Neural cell (in vitro differentiated cells): ENCODE results near the gene SIGLEC1. TPM values are rescaled to one million over a fixed set of nuclear protein-coding genes. Genes with fewer than 3 reads are reported as not detected.

Experiments
- H2AFZ ChIP-seq: fragments of 200-600, 300-800 bp; sonication (generic), shearing (Covaris generic); 2 replicates; pipeline ENCODE4 v1.6.0; 2014; ENCODE audit warnings: low read depth, mild to moderate bottlenecking, antibody characterized with exemption, low read length, moderate library complexity
- H3F3A ChIP-seq: fragments of 200-600 bp; shearing (Covaris generic); 2 replicates; pipeline ENCODE4 v1.6.1; 2016; ENCODE audit warnings: mild to moderate bottlenecking, moderate library complexity, mixed read lengths, antibody characterized with exemption, low read length; ENCODE audit not compliant: insufficient read depth, poor library complexity, severe bottlenecking
- H3K27ac ChIP-seq: fragments of 200-600, 300-800 bp; sonication (generic), shearing (Covaris generic); 2 replicates; pipeline ENCODE4 v1.5.1; 2014; ENCODE audit warnings: mild to moderate bottlenecking, low read length, moderate library complexity
- H3K27me3 ChIP-seq: fragments of 300-800, 200-600 bp; sonication (generic), shearing (Covaris generic); 2 replicates; pipeline ENCODE4 v1.6.0; 2014; ENCODE audit warnings: mild to moderate bottlenecking, low read depth, low read length, moderate library complexity; ENCODE audit not compliant: insufficient read depth
- H3K36me3 ChIP-seq: fragments of 300-800, 200-600 bp; sonication (generic), shearing (Covaris generic); 2 replicates; pipeline ENCODE4 v1.5.1; 2014; ENCODE audit warnings: mild to moderate bottlenecking, antibody characterized with exemption, low read length, moderate library complexity; ENCODE audit not compliant: insufficient read depth
- H3K4me2 ChIP-seq: fragments of 300-800, 200-600 bp; sonication (generic), shearing (Covaris generic); 2 replicates; pipeline ENCODE4 v1.6.0; 2014; ENCODE audit warnings: mild to moderate bottlenecking, low read length
- H3K4me3 ChIP-seq: fragments of 300-800, 200-600 bp; sonication (generic), shearing (Covaris generic); 2 replicates; pipeline ENCODE4 v1.5.1; 2014; ENCODE audit warnings: mild to moderate bottlenecking, low read length, moderate library complexity
- H3K79me2 ChIP-seq: fragments of 200-600 bp; shearing (Covaris generic); replicated peaks from 2 replicates; pipeline ENCODE4 v1.6.0; 2014; ENCODE audit warnings: mild to moderate bottlenecking, low read length, moderate library complexity; ENCODE audit not compliant: insufficient read depth
- H3K9ac ChIP-seq: fragments of 300-800, 200-600 bp; sonication (generic), shearing (Covaris generic); 2 replicates; pipeline ENCODE4 v1.6.1; 2016; ENCODE audit warnings: mild to moderate bottlenecking, low read length, mixed read lengths
- H3K9me2 ChIP-seq: fragments of 200-600 bp; shearing (Covaris generic); 2 replicates; pipeline ENCODE4 v1.6.1; 2016; ENCODE audit warnings: mild to moderate bottlenecking, low read length, mixed read lengths; ENCODE audit not compliant: insufficient read depth
- H3K9me3 ChIP-seq: fragments of 200-600, 300-800 bp; sonication (generic), shearing (Covaris generic); 2 replicates; pipeline ENCODE4 v1.6.1; 2016; ENCODE audit warnings: mild to moderate bottlenecking, mixed run types, low read length, moderate library complexity, mixed read lengths
- H4K20me1 ChIP-seq: fragments of 200-600 bp; shearing (Covaris generic); 2 replicates; pipeline ENCODE4 v1.6.1; 2016; ENCODE audit warnings: mild to moderate bottlenecking, mixed run types; ENCODE audit not compliant: insufficient read depth
- CTCF ChIP-seq: fragments of 450-650 bp; IDR thresholded peaks from 2 replicates; pipeline ENCODE4 v1.5.1; 2014; ENCODE audit warnings: antibody characterized with exemption, mild to moderate bottlenecking, moderate library complexity; ENCODE audit not compliant: poor library complexity, severe bottlenecking
- EP300 ChIP-seq: fragments of 450-650 bp; conservative IDR thresholded peaks from 2 replicates; pipeline ENCODE4 v1.6.1; 2014; ENCODE audit warnings: antibody characterized with exemption, mild to moderate bottlenecking, moderate library complexity; ENCODE audit not compliant: poor library complexity, severe bottlenecking
- EZH2 ChIP-seq: fragments of 200-600, 300-800 bp; shearing (Covaris generic), sonication (generic); IDR thresholded peaks from 2 replicates; pipeline ENCODE4 v1.6.1; 2014; ENCODE audit warnings: antibody characterized with exemption, low read length, borderline replicate concordance, mild to moderate bottlenecking; ENCODE audit not compliant: insufficient read depth, poor library complexity, severe bottlenecking
- MXI1 ChIP-seq: fragments of 450-650 bp; conservative IDR thresholded peaks from 2 replicates; pipeline ENCODE4 v1.6.1; 2014; ENCODE audit warnings: antibody characterized with exemption, mild to moderate bottlenecking; ENCODE audit not compliant: poor library complexity, severe bottlenecking
- POLR2AphosphoS5 ChIP-seq: IDR thresholded peaks from 2 replicates; pipeline ENCODE4 v1.6.1; 2012
- RAD21 ChIP-seq: fragments of 450-650 bp; conservative IDR thresholded peaks from 2 replicates; pipeline ENCODE4 v1.6.1; 2014; ENCODE audit warnings: antibody characterized with exemption, mild to moderate bottlenecking, moderate library complexity
- SMC3 ChIP-seq: fragments of 450-650 bp; conservative IDR thresholded peaks from 2 replicates; pipeline ENCODE4 v1.6.1; 2014; ENCODE audit warnings: antibody characterized with exemption, mild to moderate bottlenecking, moderate library complexity; ENCODE audit not compliant: poor library complexity
- TAF1 ChIP-seq: IDR thresholded peaks from 2 replicates; pipeline ENCODE4 v1.6.1; 2012; ENCODE audit warnings: low read depth
- polyA plus RNA-seq: library from polyadenylated mRNA; depleted of rRNA; stranded (reverse); fragments of >200 nt; gene quantifications from 2 replicates; pipeline ENCODE4 v1.2.3, GENCODE V29; 2014
- TF ChIP-seq, protein P1 (sequence below): IDR thresholded peaks from 2 replicates; pipeline ENCODE4 v1.6.1; 2012; ENCODE audit warnings: borderline replicate concordance

Gene SIGLEC1
- polyA plus RNA-seq, 1 donor from 2014 or later = 0.12 TPM

- TF ChIP-seq RAD21 (no peak), SMC3 (no peak), POLR2AphosphoS5 (no peak), EP300 (no peak), CTCF (no peak), EZH2 (no peak), MXI1 (no peak), TAF1 (no peak)
- TF ChIP-seq, protein P1, sequence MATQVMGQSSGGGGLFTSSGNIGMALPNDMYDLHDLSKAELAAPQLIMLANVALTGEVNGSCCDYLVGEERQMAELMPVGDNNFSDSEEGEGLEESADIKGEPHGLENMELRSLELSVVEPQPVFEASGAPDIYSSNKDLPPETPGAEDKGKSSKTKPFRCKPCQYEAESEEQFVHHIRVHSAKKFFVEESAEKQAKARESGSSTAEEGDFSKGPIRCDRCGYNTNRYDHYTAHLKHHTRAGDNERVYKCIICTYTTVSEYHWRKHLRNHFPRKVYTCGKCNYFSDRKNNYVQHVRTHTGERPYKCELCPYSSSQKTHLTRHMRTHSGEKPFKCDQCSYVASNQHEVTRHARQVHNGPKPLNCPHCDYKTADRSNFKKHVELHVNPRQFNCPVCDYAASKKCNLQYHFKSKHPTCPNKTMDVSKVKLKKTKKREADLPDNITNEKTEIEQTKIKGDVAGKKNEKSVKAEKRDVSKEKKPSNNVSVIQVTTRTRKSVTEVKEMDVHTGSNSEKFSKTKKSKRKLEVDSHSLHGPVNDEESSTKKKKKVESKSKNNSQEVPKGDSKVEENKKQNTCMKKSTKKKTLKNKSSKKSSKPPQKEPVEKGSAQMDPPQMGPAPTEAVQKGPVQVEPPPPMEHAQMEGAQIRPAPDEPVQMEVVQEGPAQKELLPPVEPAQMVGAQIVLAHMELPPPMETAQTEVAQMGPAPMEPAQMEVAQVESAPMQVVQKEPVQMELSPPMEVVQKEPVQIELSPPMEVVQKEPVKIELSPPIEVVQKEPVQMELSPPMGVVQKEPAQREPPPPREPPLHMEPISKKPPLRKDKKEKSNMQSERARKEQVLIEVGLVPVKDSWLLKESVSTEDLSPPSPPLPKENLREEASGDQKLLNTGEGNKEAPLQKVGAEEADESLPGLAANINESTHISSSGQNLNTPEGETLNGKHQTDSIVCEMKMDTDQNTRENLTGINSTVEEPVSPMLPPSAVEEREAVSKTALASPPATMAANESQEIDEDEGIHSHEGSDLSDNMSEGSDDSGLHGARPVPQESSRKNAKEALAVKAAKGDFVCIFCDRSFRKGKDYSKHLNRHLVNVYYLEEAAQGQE = no peak
- Histone ChIP-seq H3K4me2 (no peak overlapping the region), H3K36me3 (no peaks in the 10 kb centered on the region), H3K9me2 (no peaks in the 10 kb centered on the region), H3K9ac (no peak overlapping the region), H3K9me3 (no peaks in the 10 kb centered on the region), H3K4me3 (no peak overlapping the region), H3F3A (no peaks in the 10 kb centered on the region), H2AFZ (no peak overlapping the region), H3K27ac (no peak overlapping the region), H4K20me1 (no peaks in the 10 kb centered on the region), H3K27me3 (peaks cover 17% of the 10 kb centered on the region), H3K79me2 (no peaks in the 10 kb centered on the region)
These were observed 27.1 kb downstream of the SIGLEC1 start for GRCh38 chr20:3685341-3685740.

DNA sequence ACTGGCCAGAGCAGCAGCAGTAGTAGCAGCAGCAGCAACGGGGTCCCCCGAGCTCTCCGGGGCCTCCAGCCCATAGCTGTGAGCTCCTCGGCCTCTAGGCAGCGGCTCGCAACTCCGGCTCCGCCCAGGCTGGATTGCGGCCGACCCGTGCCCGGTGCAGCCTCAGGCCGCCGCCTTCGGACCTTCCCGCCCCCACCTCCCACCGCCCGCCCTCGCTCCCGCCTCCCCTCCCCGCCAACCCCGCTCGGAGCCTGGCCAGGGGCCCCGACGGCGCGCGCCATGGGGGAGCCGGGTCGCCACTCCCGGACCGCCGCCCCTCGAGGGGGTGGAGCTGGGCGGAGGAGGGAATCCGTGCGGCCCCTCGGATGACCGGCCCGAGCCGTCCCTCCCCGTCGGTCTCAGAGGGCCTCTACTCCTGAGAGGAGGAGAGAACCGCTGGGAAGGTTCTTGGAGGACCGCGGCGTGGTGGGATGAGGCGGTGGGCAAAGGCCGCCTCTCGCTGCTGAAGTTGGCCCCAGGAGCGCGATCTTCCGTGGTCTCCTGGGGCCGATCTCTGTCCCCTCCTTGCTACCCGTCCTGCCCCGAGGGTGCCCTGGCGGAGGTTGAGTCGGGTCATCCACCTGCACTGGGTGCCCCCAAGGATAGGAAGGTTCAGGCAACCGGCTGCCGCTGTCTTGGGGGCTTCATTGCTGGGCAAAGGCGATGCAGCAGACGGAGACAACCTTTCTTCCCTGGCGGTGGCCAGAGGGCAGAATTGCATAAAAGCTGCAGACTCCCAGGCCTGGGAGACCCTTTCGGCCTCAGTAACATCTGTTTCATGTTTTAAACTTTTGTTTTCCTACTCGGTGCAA, 30.2 kb downstream of the SIGLEC1 start, which contains the start of gene ADAM33:
Gene ADAM33 (minus strand): TSS at position 80 of the 851 bp plus-strand sequence. CDS start 6 bp downstream, at position 74.
- H3K9me2 ChIP-seq = no peaks in the 10 kb centered on the region
- H3K27ac ChIP-seq = no peak within 1 kb of the TSS
- no peak within 1 kb of the TSS for H3K9ac ChIP-seq
- H3K9me3 ChIP-seq = no peaks in the 10 kb centered on the region
- H3K79me2 ChIP-seq = no peaks in the 10 kb centered on the region
- no peak within 1 kb of the TSS for H2AFZ ChIP-seq
- H3K4me3 ChIP-seq = no peak within 1 kb of the TSS
- H3K27me3 ChIP-seq = peaks cover 17% of the 10 kb centered on the region
- TF ChIP-seq MXI1 (no peak), EZH2 (no peak), SMC3 (no peak), EP300 (no peak), POLR2AphosphoS5 (no peak), RAD21 (no peak), TAF1 (no peak), CTCF (no peak)
- TF ChIP-seq, protein P1 = no peak
- H4K20me1 ChIP-seq = no peaks in the 10 kb centered on the region
- H3K4me2 ChIP-seq = no peak within 1 kb of the TSS
- H3F3A ChIP-seq = no peaks in the 10 kb centered on the region
- no peaks in the 10 kb centered on the region for H3K36me3 ChIP-seq
